Breast epithelium (tissue), 4 donors: ENCODE results near the gene KRT23. TPM values are rescaled to one million over a fixed set of nuclear protein-coding genes. Genes with fewer than 3 reads are reported as not detected.

Source experiments
- DNase-seq, 2 donors: peaks; one replicate each; pipeline ENCODE4 v3.0.0-alpha.2; 2019; ENCODE audit warnings: low spot score in 2 of 2
- H3K27ac ChIP-seq, 2 donors: fragments of 200-600 bp; sonication (generic) in 1 of 2; one replicate each; pipeline ENCODE4 v1.5.1; 2016 to 2019; ENCODE audit warnings: mild to moderate bottlenecking in 1 of 2
- H3K27me3 ChIP-seq, 2 donors: fragments of 200-600 bp; sonication (generic) in 1 of 2; one replicate each; pipeline versions ENCODE4 v1.5.1 to v1.6.0; 2017 to 2019; ENCODE audit warnings: control low read depth in 1 of 2, mild to moderate bottlenecking in 1 of 2
- H3K36me3 ChIP-seq: fragments of 200-600 bp; one replicate; pipeline ENCODE4 v1.5.1; 2019
- H3K4me1 ChIP-seq, 2 donors: fragments of 200-600 bp; sonication (generic); one replicate each; pipeline ENCODE4 v1.5.1; 2016 to 2019; ENCODE audit warnings: control low read depth in 1 of 2
- H3K4me3 ChIP-seq, 3 donors: fragments of 200-600 bp; sonication (generic); 1 replicate in 2 of 3; 2 replicates in 1 of 3; pipeline ENCODE4 v1.5.1; 2016 to 2019; ENCODE audit warnings: mild to moderate bottlenecking in 3 of 3, moderate library complexity in 2 of 3
- H3K9me3 ChIP-seq, 2 donors: fragments of 200-600 bp; sonication (generic) in 1 of 2; one replicate each; pipeline ENCODE4 v1.5.1; 2016 to 2019; ENCODE audit warnings: control low read depth in 1 of 2
- POLR2A ChIP-seq: fragments of 450-650 bp; IDR thresholded peaks from one replicate; pipeline ENCODE4 v1.6.1; 2016; ENCODE audit warnings: antibody characterized with exemption, mild to moderate bottlenecking, moderate library complexity
- POLR2AphosphoS5 ChIP-seq, 3 donors: sonication (generic); formaldehyde crosslinking; IDR thresholded peaks; one replicate each; pipeline ENCODE4 v1.6.1; 2017; ENCODE audit warnings: antibody characterized with exemption in 3 of 3
- intact Hi-C: fragments of 100-400 bp; cut with DNase I; formaldehyde crosslinking; loops from one replicate; pipeline ENCODE4 v1.15.1; 2023; ENCODE audit warnings: low total_unique reads
- total RNA-seq, 3 donors: library from RNA; depleted of rRNA; stranded (reverse); fragments of >200 nt; gene quantifications; one replicate each; pipeline ENCODE4 v1.1.0, GENCODE V29; 2016
- TF ChIP-seq, protein P1 (sequence below), 3 donors: fragments of 450-650 bp; IDR thresholded peaks; one replicate each; pipeline ENCODE4 v1.5.1; 2016 to 2017; ENCODE audit warnings: antibody characterized with exemption in 3 of 3, mild to moderate bottlenecking in 3 of 3, moderate library complexity in 3 of 3

Gene KRT23
- total RNA-seq, 3 donors from 2014 or later = 37.7 to 57.5 TPM; not detected in 1

DNA sequence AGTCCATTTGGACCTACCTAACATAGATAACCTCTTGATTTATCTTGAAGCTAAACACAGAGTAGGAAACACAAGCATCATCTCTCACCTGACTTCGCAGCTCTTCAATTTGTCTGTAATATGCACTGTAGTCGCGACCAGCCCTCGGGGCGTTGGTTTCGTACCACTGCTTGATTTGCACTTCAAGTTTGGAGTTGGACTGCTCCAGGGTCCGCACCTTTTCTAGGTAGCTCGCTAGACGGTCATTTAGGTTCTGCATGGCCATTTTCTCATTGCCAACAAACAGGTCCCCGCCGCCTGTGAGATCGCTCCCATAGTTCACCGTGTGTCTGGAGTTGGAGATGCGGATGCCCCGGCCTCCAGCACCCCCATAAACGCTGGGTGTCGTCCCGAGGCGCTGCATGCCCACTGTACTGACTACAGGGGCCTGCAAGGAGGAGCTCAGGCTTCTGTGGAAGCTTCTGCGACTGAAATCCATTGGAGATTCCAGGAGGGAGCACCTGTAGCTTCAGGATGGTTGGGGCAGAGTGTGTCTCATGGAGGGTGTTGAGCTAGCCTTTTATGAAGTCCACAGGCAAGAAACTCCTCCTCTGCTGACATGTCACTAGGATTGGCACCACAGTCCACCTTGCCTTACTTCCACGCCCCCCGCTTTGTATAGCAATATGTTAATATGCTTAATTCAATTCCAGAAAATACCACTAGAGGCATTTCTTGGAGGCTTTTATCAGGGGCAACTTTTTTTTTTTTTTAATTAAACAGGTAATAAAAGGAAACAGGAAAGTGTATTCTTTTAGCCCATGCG is 52.5 kb downstream of the KRT23 start, which contains the start of gene KRT20:
KRT20 (minus strand) TSS at position 535 of the 805 bp plus-strand sequence; CDS start at position 478, 57 bp downstream.
- Histone ChIP-seq H3K9me3 (no peaks in the 10 kb centered on the region), H3K4me1 (no peaks in the 10 kb centered on the region), H3K27ac (no peak within 1 kb of the TSS), H3K36me3 (no peaks in the 10 kb centered on the region), H3K4me3 (no peak within 1 kb of the TSS), H3K27me3 (no peaks in the 10 kb centered on the region)
- no peak for DNase-seq
- TF ChIP-seq POLR2AphosphoS5 (IDR thresholded peaks at IDR 0.05) (no peak), POLR2A (no peak)
- TF ChIP-seq, protein P1, sequence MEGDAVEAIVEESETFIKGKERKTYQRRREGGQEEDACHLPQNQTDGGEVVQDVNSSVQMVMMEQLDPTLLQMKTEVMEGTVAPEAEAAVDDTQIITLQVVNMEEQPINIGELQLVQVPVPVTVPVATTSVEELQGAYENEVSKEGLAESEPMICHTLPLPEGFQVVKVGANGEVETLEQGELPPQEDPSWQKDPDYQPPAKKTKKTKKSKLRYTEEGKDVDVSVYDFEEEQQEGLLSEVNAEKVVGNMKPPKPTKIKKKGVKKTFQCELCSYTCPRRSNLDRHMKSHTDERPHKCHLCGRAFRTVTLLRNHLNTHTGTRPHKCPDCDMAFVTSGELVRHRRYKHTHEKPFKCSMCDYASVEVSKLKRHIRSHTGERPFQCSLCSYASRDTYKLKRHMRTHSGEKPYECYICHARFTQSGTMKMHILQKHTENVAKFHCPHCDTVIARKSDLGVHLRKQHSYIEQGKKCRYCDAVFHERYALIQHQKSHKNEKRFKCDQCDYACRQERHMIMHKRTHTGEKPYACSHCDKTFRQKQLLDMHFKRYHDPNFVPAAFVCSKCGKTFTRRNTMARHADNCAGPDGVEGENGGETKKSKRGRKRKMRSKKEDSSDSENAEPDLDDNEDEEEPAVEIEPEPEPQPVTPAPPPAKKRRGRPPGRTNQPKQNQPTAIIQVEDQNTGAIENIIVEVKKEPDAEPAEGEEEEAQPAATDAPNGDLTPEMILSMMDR (IDR thresholded peaks at IDR 0.05) = no peak
- intact Hi-C loops = no loop called here

DNA sequence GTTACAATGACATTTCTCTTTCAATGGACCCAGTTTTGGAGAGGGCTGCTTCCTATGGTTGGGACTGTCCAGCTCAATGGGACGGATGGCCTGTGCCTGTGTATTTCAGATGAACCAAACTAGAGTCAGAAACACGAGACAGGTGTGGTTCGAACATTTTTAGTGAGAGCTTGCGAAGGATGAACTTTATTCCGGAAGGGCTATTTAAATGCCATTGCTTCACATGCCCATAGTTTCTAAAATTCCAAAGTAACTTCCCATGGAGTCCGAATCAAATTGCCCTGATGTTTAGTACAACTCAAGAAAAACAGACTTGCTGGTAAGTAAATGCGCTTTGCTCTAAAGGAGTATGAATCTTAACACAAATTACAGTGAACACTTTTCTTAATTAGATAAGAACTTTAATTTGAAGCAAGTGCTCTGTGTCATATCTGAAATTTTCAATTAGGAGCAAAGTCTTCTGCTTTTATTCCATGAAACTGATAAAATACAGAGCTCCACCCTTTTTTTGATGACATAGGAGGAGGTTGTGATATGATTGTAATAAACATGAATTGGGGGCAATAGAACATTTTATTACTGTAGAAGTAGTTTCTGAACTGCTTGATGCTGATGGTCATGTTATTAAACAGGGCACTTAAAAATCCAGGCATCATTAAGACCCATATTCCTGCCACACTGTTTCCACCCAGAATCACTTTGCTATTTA is 53.7 kb downstream of the KRT23 start:
- TF ChIP-seq, protein P1 (IDR thresholded peaks at IDR 0.05) = no peak
- no peak for TF ChIP-seq POLR2A
- no peak for TF ChIP-seq POLR2AphosphoS5 (IDR thresholded peaks at IDR 0.05)
- Histone ChIP-seq H3K27ac (no peak overlapping the region), H3K36me3 (no peaks in the 10 kb centered on the region), H3K4me1 (no peaks in the 10 kb centered on the region), H3K4me3 (no peak overlapping the region), H3K27me3 (no peaks in the 10 kb centered on the region), H3K9me3 (no peaks in the 10 kb centered on the region)
- DNase-seq = no peak
- intact Hi-C loops = no loop called here

DNA sequence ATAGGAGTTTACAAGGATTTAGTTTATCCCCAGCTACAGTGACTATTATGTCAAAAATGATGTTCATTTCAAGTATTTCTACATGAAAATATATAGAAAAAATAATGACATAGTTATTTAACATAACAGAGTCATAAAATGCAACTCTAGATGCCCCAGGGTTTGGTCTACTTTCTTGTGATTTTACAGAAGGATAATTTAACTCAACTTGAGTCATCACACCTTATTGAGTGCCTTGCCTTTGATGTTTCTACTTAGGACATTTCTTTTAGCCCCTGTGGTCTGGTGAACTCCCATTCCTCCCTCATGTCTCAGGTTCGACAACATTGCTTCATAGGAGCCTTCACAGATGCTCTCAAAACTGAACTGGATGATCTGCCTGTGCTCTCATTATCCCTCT is 54.4 kb downstream of the KRT23 start:
- H3K27me3 ChIP-seq = no peaks in the 10 kb centered on the region
- TF ChIP-seq POLR2AphosphoS5 (IDR thresholded peaks at IDR 0.05) (no peak), POLR2A (no peak)
- TF ChIP-seq, protein P1 (IDR thresholded peaks at IDR 0.05) = no peak
- intact Hi-C loops = no loop called here
- H3K4me1 ChIP-seq = no peaks in the 10 kb centered on the region
- DNase-seq = no peak
- H3K9me3 ChIP-seq = no peaks in the 10 kb centered on the region
- no peaks in the 10 kb centered on the region for H3K36me3 ChIP-seq
- no peak overlapping the region for H3K27ac ChIP-seq
- H3K4me3 ChIP-seq = no peak overlapping the region

DNA sequence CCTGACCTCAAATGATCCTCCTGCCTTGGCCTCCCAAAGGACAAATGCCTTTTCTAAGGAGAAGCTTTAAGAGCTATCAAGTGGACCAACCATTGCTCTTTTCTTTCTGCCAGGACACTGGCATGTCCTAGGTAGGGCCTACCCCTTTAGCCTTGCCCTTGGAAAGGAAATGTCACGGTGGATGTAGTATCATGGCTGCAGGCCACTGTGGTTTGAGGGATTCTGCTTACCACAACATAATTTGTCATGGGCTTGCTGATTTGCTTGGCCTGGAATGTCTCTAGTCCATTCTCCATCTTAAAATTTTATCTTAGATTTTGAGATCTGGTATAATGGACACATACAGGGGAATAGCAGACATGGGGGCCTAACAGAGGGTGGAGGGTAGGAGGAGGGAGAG is 58.4 kb downstream of the KRT23 start:
- Histone ChIP-seq H3K9me3 (no peaks in the 10 kb centered on the region), H3K36me3 (no peaks in the 10 kb centered on the region), H3K4me3 (no peak overlapping the region), H3K27ac (no peak overlapping the region), H3K4me1 (no peaks in the 10 kb centered on the region), H3K27me3 (no peaks in the 10 kb centered on the region)
- no peak for TF ChIP-seq POLR2A
- TF ChIP-seq, protein P1 (IDR thresholded peaks at IDR 0.05) = no peak
- TF ChIP-seq POLR2AphosphoS5 (IDR thresholded peaks at IDR 0.05) = no peak
- intact Hi-C loops = no loop called here
- no peak for DNase-seq

DNA sequence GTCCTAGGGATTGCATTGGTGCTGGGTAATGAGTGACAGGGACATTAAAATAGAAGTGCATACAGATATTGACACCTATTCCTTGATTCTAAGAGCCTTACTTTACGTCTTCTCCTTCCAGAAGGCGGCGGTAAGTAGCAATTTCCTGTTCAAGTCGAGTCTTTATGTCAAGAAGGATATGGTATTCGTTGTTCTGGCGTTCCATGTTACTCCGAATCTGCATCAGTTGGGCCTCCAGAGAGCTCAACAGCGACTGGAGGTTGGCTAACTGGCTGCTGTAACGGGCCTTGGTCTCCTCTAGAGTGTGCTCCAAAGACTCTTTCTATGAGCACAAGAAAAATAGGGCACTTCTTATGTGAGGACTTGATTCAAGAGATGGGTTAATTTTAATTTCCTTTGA is 59.4 kb downstream of the KRT23 start:
- Histone ChIP-seq H3K27ac (no peak overlapping the region), H3K4me1 (no peaks in the 10 kb centered on the region), H3K36me3 (no peaks in the 10 kb centered on the region), H3K27me3 (no peaks in the 10 kb centered on the region), H3K4me3 (no peak overlapping the region), H3K9me3 (no peaks in the 10 kb centered on the region)
- TF ChIP-seq POLR2AphosphoS5 (IDR thresholded peaks at IDR 0.05) = no peak
- TF ChIP-seq POLR2A = no peak
- TF ChIP-seq, protein P1 (IDR thresholded peaks at IDR 0.05) = no peak
- DNase-seq = no peak
- intact Hi-C loops = no loop called here
